Naive thymus-derived CD4-positive, alpha-beta T cell (primary cell): ENCODE data around the gene SLC50A1. TPM values are rescaled to one million over a fixed set of nuclear protein-coding genes. Genes with fewer than 3 reads are reported as not detected.

Source experiments
- ATAC-seq: fragments of 150-1000 bp; cut with Tn5 transposase; 2 replicates; pipeline ENCODE4 v1.10.0; 2021; ENCODE audit warnings: mild to moderate bottlenecking, moderate library complexity
- CTCF ChIA-PET: fragments of 350-600 bp; sonication (Branson Sonifier 250); formaldehyde crosslinking; loops from one replicate; lab custom pipeline; 2021; ENCODE audit warnings: antibody characterized with exemption; lab: Charles Lee
- POLR2A ChIA-PET: fragments of 350-600 bp; sonication (Branson Sonifier 250); formaldehyde crosslinking; loops from one replicate; lab custom pipeline; 2021; ENCODE audit warnings: antibody characterized with exemption, inconsistent platforms; lab: Charles Lee
- DNase-seq, 9 donors: peaks; one replicate each; pipeline versions ENCODE4 v3.0.0 to v3.0.0-alpha.2; 2020 to 2022; ENCODE audit warnings: mixed read lengths in 1 of 9
- H3K27ac ChIP-seq: one replicate; pipeline ENCODE4 v1.7.0; 2013; ENCODE audit warnings: mild to moderate bottlenecking, low read depth, low read length, moderate library complexity
- H3K27me3 ChIP-seq, 2 donors: one replicate each; pipeline ENCODE4 v1.7.0; 2013; ENCODE audit warnings: low read length in 2 of 2, mild to moderate bottlenecking in 2 of 2, moderate library complexity in 2 of 2; ENCODE audit not compliant: control insufficient read depth in 2 of 2, insufficient read depth in 2 of 2
- H3K36me3 ChIP-seq, 3 experiments: 1 replicate in 2 of 3; 2 replicates in 1 of 3; pipeline ENCODE4 v1.7.0; 2013; ENCODE audit warnings: low read length in 3 of 3, mild to moderate bottlenecking in 3 of 3, moderate library complexity in 1 of 3; ENCODE audit not compliant: insufficient read depth in 3 of 3, control insufficient read depth in 2 of 3
- H3K4me1 ChIP-seq, 2 donors: one replicate each; pipeline ENCODE4 v1.7.0; 2013; ENCODE audit warnings: low read length in 2 of 2, mild to moderate bottlenecking in 2 of 2, moderate library complexity in 1 of 2; ENCODE audit not compliant: control insufficient read depth in 2 of 2, insufficient read depth in 2 of 2
- H3K4me3 ChIP-seq: 2 replicates; pipeline ENCODE4 v1.7.0; 2013; ENCODE audit warnings: mild to moderate bottlenecking, low read length
- H3K9me3 ChIP-seq, 3 experiments: 1 replicate in 2 of 3; 2 replicates in 1 of 3; pipeline ENCODE4 v1.7.0; 2013; ENCODE audit warnings: low read length in 3 of 3; ENCODE audit not compliant: control insufficient read depth in 2 of 3
- H3K27ac Mint-ChIP-seq, 9 donors: one replicate each; pipeline ENCODE4 v1.8.0; 2020 to 2022; ENCODE audit warnings: mixed read lengths in 9 of 9, mild to moderate bottlenecking in 8 of 9, moderate library complexity in 5 of 9, inconsistent platforms in 2 of 9
- H3K27me3 Mint-ChIP-seq, 5 donors: one replicate each; pipeline ENCODE4 v1.8.0; 2021 to 2022; ENCODE audit warnings: mixed read lengths in 5 of 5, mild to moderate bottlenecking in 1 of 5
- H3K36me3 Mint-ChIP-seq, 5 donors: one replicate each; pipeline ENCODE4 v1.8.0; 2020 to 2022; ENCODE audit warnings: mixed read lengths in 5 of 5, mild to moderate bottlenecking in 3 of 5, inconsistent platforms in 1 of 5
- H3K4me1 Mint-ChIP-seq, 7 donors: one replicate each; pipeline ENCODE4 v1.8.0; 2020 to 2022; ENCODE audit warnings: mixed read lengths in 7 of 7, mild to moderate bottlenecking in 3 of 7, inconsistent platforms in 1 of 7
- H3K4me3 Mint-ChIP-seq, 10 donors: one replicate each; pipeline ENCODE4 v1.8.0; 2020 to 2022; ENCODE audit warnings: mild to moderate bottlenecking in 10 of 10, mixed read lengths in 10 of 10, moderate library complexity in 6 of 10, inconsistent platforms in 2 of 10
- H3K9me3 Mint-ChIP-seq, 11 donors: one replicate each; pipeline ENCODE4 v1.8.0; 2020 to 2022; ENCODE audit warnings: mixed read lengths in 11 of 11, mild to moderate bottlenecking in 4 of 11, inconsistent platforms in 1 of 11, moderate library complexity in 1 of 11
- intact Hi-C, 2 donors: fragments of 100-400 bp; cut with micrococcal nuclease; formaldehyde crosslinking; loops; one replicate each; pipeline ENCODE4 v1.15.1; 2023
- polyA plus RNA-seq, 2 donors: library from polyadenylated mRNA; unstranded; fragments of 300-500 nt; fragmentation: Illumina TruSeq; gene quantifications; one replicate each; pipeline ENCODE4 v1.2.3, GENCODE V29; 2021
- total RNA-seq, 6 experiments: library from RNA in 5 of 6; stranded (reverse) in 5 of 6; gene quantifications; 1 replicate in 5 of 6; 2 replicates in 1 of 6; pipeline ENCODE4 v1.2.3 and lab custom pipeline; 2021 to 2026

SLC50A1 gene, protein sequence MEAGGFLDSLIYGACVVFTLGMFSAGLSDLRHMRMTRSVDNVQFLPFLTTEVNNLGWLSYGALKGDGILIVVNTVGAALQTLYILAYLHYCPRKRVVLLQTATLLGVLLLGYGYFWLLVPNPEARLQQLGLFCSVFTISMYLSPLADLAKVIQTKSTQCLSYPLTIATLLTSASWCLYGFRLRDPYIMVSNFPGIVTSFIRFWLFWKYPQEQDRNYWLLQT
- 10 to 100 TPM; 21.1 to 35.6 (median 24.3) TPM for total RNA-seq
- 10 to 100 TPM; 51.0 to 64.8 TPM for polyA plus RNA-seq
- total RNA-seq (lab: John Stamatoyannopoulos, UW), result 20.1 reads per million, percentile 50 among the genes with 10 or more reads in this experiment

DNA sequence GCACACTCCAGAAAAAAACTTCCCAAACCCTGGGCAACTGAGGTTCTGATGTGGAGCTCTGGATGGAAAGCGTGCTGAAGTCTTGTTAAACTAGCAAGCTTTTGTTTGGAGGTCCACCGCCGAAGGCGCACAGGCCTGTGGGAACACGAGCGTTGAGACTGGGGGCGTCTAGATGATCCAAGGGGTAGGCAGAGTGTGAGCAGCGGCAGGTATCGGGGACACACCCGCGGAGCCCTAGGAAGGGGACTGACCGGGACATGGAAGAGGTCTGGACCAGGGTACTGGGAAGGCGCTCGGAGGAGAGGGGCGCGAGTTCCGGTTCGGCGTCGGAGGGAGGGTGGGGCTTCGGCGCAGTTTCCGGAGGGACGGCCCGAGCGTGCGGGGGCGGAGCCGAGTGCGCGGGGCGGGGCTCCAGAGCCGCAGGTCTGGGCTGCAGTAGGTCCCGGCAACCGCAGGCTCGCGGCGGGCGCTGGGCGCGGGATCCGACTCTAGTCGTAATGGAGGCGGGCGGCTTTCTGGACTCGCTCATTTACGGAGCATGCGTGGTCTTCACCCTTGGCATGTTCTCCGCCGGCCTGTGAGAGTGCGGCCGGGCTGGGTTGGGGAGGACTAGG, at the start of gene SLC50A1:
TSS of gene SLC50A1 (plus strand) at position 438 of the 614 bp plus-strand sequence. CDS start at position 498, 60 bp downstream.
- Mint-ChIP-seq H3K27me3 (peaks cover 0 to 2% (median 0%) of the 10 kb centered on the region in 5 donors), H3K27ac (peak within 1 kb of the TSS; percentile 95 to 100 (median 98)), H3K36me3 (peaks cover 0 to 17% (median 4%) of the 10 kb centered on the region in 5 donors), H3K4me1 (peaks cover 41 to 58% (median 46%) of the 10 kb centered on the region in 7 donors), H3K4me3 (peak within 1 kb of the TSS; percentile 91 to 100 (median 98)), H3K9me3 (no peaks in the 10 kb centered on the region)
- peaks cover 8 to 15% of the 10 kb centered on the region in 2 donors for H3K4me1 ChIP-seq
- peak within 1 kb of the TSS; percentile 99 for H3K4me3 ChIP-seq
- ChIA-PET POLR2A (interaction anchor here (0.5 to 1.9 kb wide), 7 partner anchors 8 to 180 kb away, joined by 3 to 7 read pairs (median 4); partner anchors contain the start of gene PBXIP1), CTCF (interaction anchor here (0.6 to 3.0 kb wide), 5 partner anchors 9 to 112 kb away, joined by 3 to 14 read pairs (median 4); no protein-coding TSS in a partner anchor)
- peak; percentile 93 for ATAC-seq
- H3K36me3 ChIP-seq, result peaks cover 0 to 29% (median 0%) of the 10 kb centered on the region in 3 experiments
- intact Hi-C loops, result loop anchor here (1.0 to 5.0 kb wide), 10 partner anchors 8 to 577 kb away; partner anchors contain the start of genes EFNA1 (in 2 of the 2), ADAR (in 1 of the 2), KRTCAP2 (in 1 of the 2) and RUSC1 (in 1 of the 2)
- no peaks in the 10 kb centered on the region for H3K9me3 ChIP-seq
- DNase-seq, result peak; percentile 86 to 96 (median 90)
- peak within 1 kb of the TSS; percentile 99 for H3K27ac ChIP-seq
- no peaks in the 10 kb centered on the region for H3K27me3 ChIP-seq

DNA sequence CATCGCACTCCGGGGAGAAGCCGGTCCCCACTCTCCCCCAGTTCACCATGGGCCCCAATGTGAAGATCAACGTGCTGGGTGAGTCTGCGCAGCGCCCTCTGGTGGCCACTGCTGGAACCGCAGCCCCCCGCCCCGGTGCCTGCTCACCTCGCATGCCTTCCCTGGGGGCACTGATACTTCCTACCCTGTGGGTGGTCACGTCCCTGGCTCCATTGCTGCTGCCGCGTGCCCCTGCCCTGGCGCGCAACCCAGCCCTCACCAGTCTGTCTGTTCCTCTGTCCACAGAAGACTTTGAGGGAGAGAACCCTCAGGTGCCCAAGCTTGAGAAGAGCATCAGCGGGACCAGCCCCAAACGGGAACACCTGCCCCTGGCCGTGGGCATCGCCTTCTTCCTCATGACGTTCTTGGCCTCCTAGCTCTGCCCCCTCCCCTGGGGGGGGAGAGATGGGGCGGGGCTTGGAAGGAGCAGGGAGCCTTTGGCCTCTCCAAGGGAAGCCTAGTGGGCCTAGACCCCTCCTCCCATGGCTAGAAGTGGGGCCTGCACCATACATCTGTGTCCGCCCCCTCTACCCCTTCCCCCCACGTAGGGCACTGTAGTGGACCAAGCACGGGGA, 49.4 kb upstream of the SLC50A1 start:
- Histone ChIP-seq H3K9me3 (no peaks in the 10 kb centered on the region), H3K27ac (no peak overlapping the region), H3K4me3 (no peak overlapping the region), H3K36me3 (no peaks in the 10 kb centered on the region), H3K27me3 (peaks cover 24 to 26% of the 10 kb centered on the region in 2 donors), H3K4me1 (peaks cover 38 to 39% of the 10 kb centered on the region in 2 donors)
- POLR2A ChIA-PET, result interaction anchor here (2.2 to 4.4 kb wide), 2 partner anchors 21 to 86 kb away, joined by 10 to 51 read pairs; partner anchors contain the start of genes EFNA4 and KRTCAP2
- Mint-ChIP-seq H3K4me3 (peak overlapping the region; percentile 39 to 100 (median 90)), H3K27ac (peak overlapping the region in 7 of 9 donors; percentile 46 to 89 (median 72)), H3K36me3 (peaks cover 0 to 4% (median 0%) of the 10 kb centered on the region in 5 donors), H3K27me3 (peaks cover 16 to 32% (median 22%) of the 10 kb centered on the region in 5 donors), H3K4me1 (peaks cover 22 to 41% (median 38%) of the 10 kb centered on the region in 7 donors), H3K9me3 (peaks cover 0 to 2% (median 0%) of the 10 kb centered on the region in 11 donors)
- peak; percentile 46 for ATAC-seq
- intact Hi-C loops, result loop anchor here in 1 of 2 donors (5.0 to 10.0 kb wide), 2 partner anchors 611 to 966 kb away; partner anchors contain the start of genes LAMTOR2 and UBQLN4
- peak; percentile 71 to 88 (median 79) for DNase-seq
- CTCF ChIA-PET, result interaction anchor here (1.0 to 4.7 kb wide), 14 partner anchors 9 to 648 kb away, joined by 3 to 131 read pairs (median 5); partner anchors contain the start of genes EFNA4 and KRTCAP2

DNA sequence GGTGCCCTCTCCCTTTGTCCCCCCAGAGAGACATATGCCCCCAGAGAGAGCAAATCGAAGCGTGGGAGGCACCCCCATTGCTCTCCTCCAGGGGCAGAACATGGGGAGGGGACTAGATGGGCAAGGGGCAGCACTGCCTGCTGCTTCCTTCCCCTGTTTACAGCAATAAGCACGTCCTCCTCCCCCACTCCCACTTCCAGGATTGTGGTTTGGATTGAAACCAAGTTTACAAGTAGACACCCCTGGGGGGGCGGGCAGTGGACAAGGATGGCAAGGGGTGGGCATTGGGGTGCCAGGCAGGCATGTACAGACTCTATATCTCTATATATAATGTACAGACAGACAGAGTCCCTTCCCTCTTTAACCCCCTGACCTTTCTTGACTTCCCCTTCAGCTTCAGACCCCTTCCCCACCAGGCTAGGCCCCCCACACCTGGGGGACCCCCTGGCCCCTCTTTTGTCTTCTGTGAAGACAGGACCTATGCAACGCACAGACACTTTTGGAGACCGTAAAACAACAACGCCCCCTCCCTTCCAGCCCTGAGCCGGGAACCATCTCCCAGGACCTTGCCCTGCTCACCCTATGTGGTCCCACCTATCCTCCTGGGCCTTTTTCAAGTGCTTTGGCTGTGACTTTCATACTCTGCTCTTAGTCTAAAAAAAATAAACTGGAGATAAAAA, 48.7 kb upstream of the SLC50A1 start:
- no peaks in the 10 kb centered on the region for H3K9me3 Mint-ChIP-seq
- DNase-seq, result no peak
- peaks cover 10 to 27% (median 16%) of the 10 kb centered on the region in 5 donors for H3K27me3 Mint-ChIP-seq
- ChIA-PET CTCF (interaction anchor here (1.0 to 4.7 kb wide), 5 partner anchors 8 to 649 kb away, joined by 3 to 131 read pairs (median 6); partner anchors contain the start of genes EFNA4 and KRTCAP2), POLR2A (interaction anchor here (2.2 kb wide), 1 partner anchor 86 kb away, joined by 10 read pairs; the partner anchor contains the start of gene KRTCAP2)
- peaks cover 15 to 40% (median 34%) of the 10 kb centered on the region in 7 donors for H3K4me1 Mint-ChIP-seq
- Histone ChIP-seq H3K9me3 (no peaks in the 10 kb centered on the region), H3K36me3 (no peaks in the 10 kb centered on the region), H3K27me3 (peaks cover 18 to 22% of the 10 kb centered on the region in 2 donors), H3K4me1 (peaks cover 30 to 33% of the 10 kb centered on the region in 2 donors), H3K27ac (no peak overlapping the region), H3K4me3 (no peak overlapping the region)
- intact Hi-C loops, result loop anchor here in 1 of 2 donors (5.0 to 10.0 kb wide), 2 partner anchors 612 to 965 kb away; partner anchors contain the start of genes LAMTOR2 and UBQLN4
- H3K36me3 Mint-ChIP-seq, result no peaks in the 10 kb centered on the region
- H3K27ac Mint-ChIP-seq, result peak overlapping the region in 2 of 9 donors; percentile 38 to 53
- peak overlapping the region in 4 of 10 donors; percentile 16 to 45 (median 36) for H3K4me3 Mint-ChIP-seq
- no peak for ATAC-seq

DNA sequence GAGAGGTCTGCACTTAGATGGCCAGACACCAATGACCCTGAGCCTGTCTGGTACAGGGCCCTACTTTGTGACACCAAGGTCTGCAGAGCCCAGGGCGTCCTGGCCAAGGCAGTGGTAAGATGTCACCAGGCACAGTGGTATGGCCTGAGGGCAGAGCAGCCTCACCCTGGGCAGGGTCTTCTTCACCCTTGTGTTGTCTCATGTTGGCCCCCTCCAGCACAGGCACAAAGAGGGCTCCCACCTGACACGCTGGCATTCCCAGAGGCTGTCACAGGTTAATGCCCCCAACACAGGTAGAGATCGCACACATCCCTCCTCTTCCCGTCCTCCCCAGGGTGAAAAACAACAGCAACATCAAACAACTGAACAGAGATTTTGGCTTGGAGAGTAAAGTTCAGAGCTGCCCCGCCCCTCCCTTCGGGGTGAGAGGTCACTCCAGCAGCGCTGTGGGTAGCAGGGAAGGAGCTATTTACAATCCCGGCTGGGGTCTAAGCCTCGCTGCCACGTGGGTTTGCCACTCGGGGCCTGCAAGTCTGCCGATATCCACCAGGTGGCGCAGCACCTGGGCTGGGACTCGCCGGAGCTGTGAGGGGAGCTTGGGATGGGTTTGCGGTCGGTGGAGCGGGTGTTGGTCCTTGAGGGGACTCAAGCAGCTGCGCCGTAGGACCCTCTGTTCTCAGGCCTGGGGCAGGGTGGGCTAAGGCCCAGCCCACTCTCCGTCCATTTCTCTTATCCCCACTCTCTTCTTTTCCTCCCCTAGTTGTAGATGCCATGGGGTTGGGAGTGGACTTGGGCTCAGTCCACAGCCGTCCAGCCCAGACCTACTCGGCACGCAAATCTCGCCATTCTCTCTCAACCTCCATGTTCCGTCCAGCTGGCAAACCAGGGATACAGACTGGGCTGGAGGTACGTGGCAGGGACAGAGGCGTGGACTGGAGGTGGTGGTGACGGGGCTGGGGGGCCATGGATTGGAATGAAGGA, 44.3 kb upstream of the SLC50A1 start:
- Histone ChIP-seq H3K4me3 (no peak overlapping the region), H3K27me3 (no peaks in the 10 kb centered on the region), H3K4me1 (peaks cover under 1% of the 10 kb centered on the region in 2 donors), H3K27ac (no peak overlapping the region), H3K36me3 (no peaks in the 10 kb centered on the region), H3K9me3 (no peaks in the 10 kb centered on the region)
- intact Hi-C loops, result loop anchor here (1.0 to 5.0 kb wide), 6 partner anchors 36 to 501 kb away; partner anchors contain the start of gene EFNA1 (in 1 of the 2)
- ChIA-PET CTCF (interaction anchor here (0.6 to 4.4 kb wide), 29 partner anchors 9 to 633 kb away, joined by 3 to 88 read pairs (median 4); partner anchors contain the start of genes KRTCAP2, PBXIP1 and SLC50A1), POLR2A (interaction anchor here (0.6 to 1.9 kb wide), 4 partner anchors 28 to 164 kb away, joined by 3 to 5 read pairs (median 4); partner anchors contain the start of genes EFNA4 and ENTREP3)
- Mint-ChIP-seq H3K27me3 (peaks cover 0 to 23% (median 0%) of the 10 kb centered on the region in 5 donors), H3K36me3 (no peaks in the 10 kb centered on the region), H3K4me3 (no peak overlapping the region), H3K9me3 (no peaks in the 10 kb centered on the region), H3K27ac (peak overlapping the region in 1 of 9 donors; percentile 33), H3K4me1 (peaks cover 0 to 10% (median 4%) of the 10 kb centered on the region in 7 donors)
- peak; percentile 89 for ATAC-seq
- DNase-seq, result peak; percentile 57 to 86 (median 73)
